A673 (cell line): ENCODE results near the gene TAOK3. TPM values are rescaled to one million over a fixed set of nuclear protein-coding genes. Genes with fewer than 3 reads are reported as not detected.

ENCODE experiments used
- BruUV-seq: library from RNA; stranded (reverse); fragments of 400-500 nt; replicated peaks from 2 replicates; lab custom pipeline; 2021; lab: Mats Ljungman, UMichigan
- CTCF ChIA-PET: fragments of 300-600 bp; sonication (Branson Sonifier 250); formaldehyde crosslinking; loops from one replicate; lab custom pipeline; 2022; ENCODE audit warnings: antibody characterized with exemption; lab: Charles Lee
- POLR2A ChIA-PET: fragments of 300-600 bp; sonication (Branson Sonifier 250); formaldehyde crosslinking; loops from one replicate; lab custom pipeline; 2022; ENCODE audit warnings: antibody characterized with exemption; ENCODE audit not compliant: low non-redundant PET; lab: Charles Lee
- DNase-seq: peaks from one replicate; pipeline ENCODE4 v3.0.0-alpha.2; 2015; ENCODE audit warnings: low spot score
- H3K27ac ChIP-seq: fragments of 200-600 bp; sonication (generic); 2 replicates; pipeline ENCODE4 v1.5.1; 2016; ENCODE audit warnings: mixed run types, low read depth, mild to moderate bottlenecking, mixed read lengths, antibody characterized with exemption, low read length; ENCODE audit not compliant: poor library complexity, severe bottlenecking
- H3K27me3 ChIP-seq: fragments of 200-600 bp; sonication (generic); replicated peaks from 2 replicates; pipeline ENCODE4 v1.6.1; 2017; ENCODE audit warnings: mixed run types, low read depth, mild to moderate bottlenecking, mixed read lengths, antibody characterized with exemption, low read length; ENCODE audit not compliant: insufficient read depth, poor library complexity
- H3K36me3 ChIP-seq: fragments of 200-600 bp; sonication (generic); 2 replicates; pipeline ENCODE4 v1.6.1; 2016; ENCODE audit warnings: mixed run types, mild to moderate bottlenecking, mixed read lengths, antibody characterized with exemption, low read length; ENCODE audit not compliant: insufficient read depth, poor library complexity, severe bottlenecking
- H3K4me1 ChIP-seq: fragments of 200-600 bp; sonication (generic); 2 replicates; pipeline ENCODE4 v1.6.1; 2017; ENCODE audit warnings: mixed run types, mild to moderate bottlenecking, mixed read lengths, antibody characterized with exemption, low read length; ENCODE audit not compliant: insufficient read depth, poor library complexity, severe bottlenecking
- H3K4me3 ChIP-seq: fragments of 200-600 bp; sonication (generic); 2 replicates; pipeline ENCODE4 v1.5.1; 2016; ENCODE audit warnings: low read depth, mixed run types, mild to moderate bottlenecking, mixed read lengths, low read length; ENCODE audit not compliant: poor library complexity, severe bottlenecking
- H3K9me3 ChIP-seq: fragments of 200-600 bp; sonication (generic); 2 replicates; pipeline ENCODE4 v1.6.1; 2016; ENCODE audit warnings: mixed run types, low read depth, mild to moderate bottlenecking, mixed read lengths, antibody characterized with exemption, low read length; ENCODE audit not compliant: poor library complexity, severe bottlenecking
- EZH2 ChIP-seq: fragments of 200-600 bp; sonication (generic); IDR thresholded peaks from 2 replicates; pipeline ENCODE4 v1.6.1; 2017; ENCODE audit warnings: borderline replicate concordance, low read depth, mild to moderate bottlenecking, mixed read lengths, antibody characterized with exemption, low read length; ENCODE audit not compliant: poor library complexity, severe bottlenecking
- intact Hi-C: fragments of 100-400 bp; cut with micrococcal nuclease; formaldehyde crosslinking; loops from one replicate; pipeline ENCODE4 v1.10.0; 2022; ENCODE audit not compliant: unreplicated experiment
- total RNA-seq: library from RNA; stranded (reverse); gene quantifications from 2 replicates; pipeline ENCODE4 v1.2.3, GENCODE V29; 2021
- TF ChIP-seq, protein P1 (sequence below): fragments of 300-800, 200-600 bp; sonication (generic); conservative IDR thresholded peaks from 2 replicates; pipeline ENCODE4 v1.5.1; 2017; ENCODE audit warnings: low read depth, mild to moderate bottlenecking, antibody characterized with exemption, low read length, moderate library complexity, mixed read lengths

The TAOK3 gene
- total RNA-seq, 1 experiment from 2014 or later: 48.9 TPM

DNA sequence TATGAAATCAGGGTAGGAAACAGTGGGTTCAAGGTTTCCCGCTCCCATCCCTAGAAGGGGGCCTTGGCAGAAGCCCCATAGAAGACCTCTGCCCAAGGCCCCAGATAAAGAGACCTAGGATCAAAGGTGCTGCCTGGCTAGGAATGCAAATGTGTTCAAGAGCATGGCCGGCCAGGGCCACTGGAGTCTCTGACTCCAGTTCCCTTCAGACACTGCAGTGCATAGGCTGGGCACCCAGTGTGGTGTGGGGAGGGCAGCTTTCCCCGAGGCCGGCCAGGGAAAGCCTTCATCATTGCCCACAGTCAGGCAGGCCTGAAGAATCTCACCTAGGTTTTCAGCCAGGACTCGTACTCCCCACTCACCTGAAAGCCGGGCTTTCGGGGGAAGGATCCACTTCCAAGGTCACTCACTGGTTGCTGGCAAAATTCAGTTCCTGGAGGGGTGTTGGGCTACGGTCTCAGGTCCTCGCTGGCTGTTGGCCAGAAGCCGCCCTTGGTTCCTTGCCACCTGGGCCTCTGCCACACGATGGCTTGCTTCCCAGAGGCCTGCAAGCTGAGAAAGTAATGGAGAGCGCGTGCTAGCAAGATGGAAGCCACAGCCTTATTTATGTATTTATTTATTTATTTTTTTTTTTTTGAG, 246.5 kb downstream of the TAOK3 start:
- ChIA-PET POLR2A (no interaction called here), CTCF (no interaction called here)
- Histone ChIP-seq H3K4me1 (no peaks in the 10 kb centered on the region), H3K36me3 (no peaks in the 10 kb centered on the region), H3K27ac (no peak overlapping the region), H3K9me3 (no peaks in the 10 kb centered on the region), H3K4me3 (no peak overlapping the region), H3K27me3 (no peaks in the 10 kb centered on the region)
- intact Hi-C loops: no loop called here
- TF ChIP-seq, protein P1, sequence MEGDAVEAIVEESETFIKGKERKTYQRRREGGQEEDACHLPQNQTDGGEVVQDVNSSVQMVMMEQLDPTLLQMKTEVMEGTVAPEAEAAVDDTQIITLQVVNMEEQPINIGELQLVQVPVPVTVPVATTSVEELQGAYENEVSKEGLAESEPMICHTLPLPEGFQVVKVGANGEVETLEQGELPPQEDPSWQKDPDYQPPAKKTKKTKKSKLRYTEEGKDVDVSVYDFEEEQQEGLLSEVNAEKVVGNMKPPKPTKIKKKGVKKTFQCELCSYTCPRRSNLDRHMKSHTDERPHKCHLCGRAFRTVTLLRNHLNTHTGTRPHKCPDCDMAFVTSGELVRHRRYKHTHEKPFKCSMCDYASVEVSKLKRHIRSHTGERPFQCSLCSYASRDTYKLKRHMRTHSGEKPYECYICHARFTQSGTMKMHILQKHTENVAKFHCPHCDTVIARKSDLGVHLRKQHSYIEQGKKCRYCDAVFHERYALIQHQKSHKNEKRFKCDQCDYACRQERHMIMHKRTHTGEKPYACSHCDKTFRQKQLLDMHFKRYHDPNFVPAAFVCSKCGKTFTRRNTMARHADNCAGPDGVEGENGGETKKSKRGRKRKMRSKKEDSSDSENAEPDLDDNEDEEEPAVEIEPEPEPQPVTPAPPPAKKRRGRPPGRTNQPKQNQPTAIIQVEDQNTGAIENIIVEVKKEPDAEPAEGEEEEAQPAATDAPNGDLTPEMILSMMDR: no peak
- TF ChIP-seq EZH2: no peak
- no peak for DNase-seq
- BruUV-seq: no TSS peak

DNA sequence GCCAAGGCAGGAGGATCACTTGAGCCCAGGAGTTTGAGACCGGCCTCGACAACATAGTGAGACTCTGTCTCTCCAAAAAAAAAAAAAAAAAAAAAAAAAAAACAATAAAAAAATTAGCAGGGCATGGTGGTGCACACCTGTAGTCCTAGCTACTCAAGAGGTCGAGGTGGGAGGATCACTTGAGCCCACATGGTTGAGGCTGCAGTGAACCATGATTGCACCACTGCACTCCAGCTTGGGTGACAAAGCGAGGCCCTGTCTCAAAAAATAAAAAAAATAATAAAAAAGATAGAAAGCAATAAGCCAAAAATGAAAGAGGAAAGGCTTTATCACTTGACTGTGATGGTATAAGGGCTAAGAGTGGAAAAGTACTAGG, 247.0 kb downstream of the TAOK3 start:
- POLR2A ChIA-PET: no interaction called here
- BruUV-seq: no TSS peak
- CTCF ChIA-PET: no interaction called here
- Histone ChIP-seq H3K36me3 (no peaks in the 10 kb centered on the region), H3K4me3 (no peak overlapping the region), H3K27me3 (no peaks in the 10 kb centered on the region), H3K9me3 (no peaks in the 10 kb centered on the region), H3K4me1 (no peaks in the 10 kb centered on the region), H3K27ac (no peak overlapping the region)
- no peak for TF ChIP-seq EZH2
- no peak for DNase-seq
- intact Hi-C loops: no loop called here

DNA sequence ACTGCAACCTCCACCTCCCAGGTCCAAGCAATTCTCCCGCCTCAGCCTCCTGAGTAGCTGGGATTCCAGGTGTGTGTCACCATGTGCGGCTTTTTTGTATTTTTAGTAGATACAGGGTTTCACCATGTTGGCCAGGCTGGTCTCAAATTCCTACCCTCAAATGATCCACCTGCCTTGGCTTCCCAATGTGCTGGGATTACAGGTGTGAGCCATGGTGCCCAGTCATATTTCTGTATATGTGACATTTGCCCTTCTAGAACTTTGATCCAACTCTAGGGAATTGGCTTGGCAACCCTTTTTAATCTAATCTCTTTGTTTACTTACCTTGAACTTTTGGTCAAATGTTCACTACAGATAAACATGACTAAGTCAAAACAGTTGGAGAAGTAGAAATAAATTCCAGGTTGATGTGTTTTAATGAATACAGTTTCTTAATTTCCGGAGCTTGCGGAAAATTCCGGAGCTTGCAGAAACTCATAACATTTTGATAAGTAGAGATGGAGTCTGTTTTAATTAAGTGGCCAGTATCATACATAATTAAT, 248.3 kb downstream of the TAOK3 start:
- no peaks in the 10 kb centered on the region for H3K9me3 ChIP-seq
- ChIA-PET CTCF (no interaction called here), POLR2A (no interaction called here)
- no TSS peak for BruUV-seq
- H3K27me3 ChIP-seq: no peaks in the 10 kb centered on the region
- no peak for TF ChIP-seq EZH2
- no peak overlapping the region for H3K4me3 ChIP-seq
- intact Hi-C loops: no loop called here
- DNase-seq: no peak
- no peaks in the 10 kb centered on the region for H3K4me1 ChIP-seq
- H3K27ac ChIP-seq: no peak overlapping the region
- no peaks in the 10 kb centered on the region for H3K36me3 ChIP-seq

DNA sequence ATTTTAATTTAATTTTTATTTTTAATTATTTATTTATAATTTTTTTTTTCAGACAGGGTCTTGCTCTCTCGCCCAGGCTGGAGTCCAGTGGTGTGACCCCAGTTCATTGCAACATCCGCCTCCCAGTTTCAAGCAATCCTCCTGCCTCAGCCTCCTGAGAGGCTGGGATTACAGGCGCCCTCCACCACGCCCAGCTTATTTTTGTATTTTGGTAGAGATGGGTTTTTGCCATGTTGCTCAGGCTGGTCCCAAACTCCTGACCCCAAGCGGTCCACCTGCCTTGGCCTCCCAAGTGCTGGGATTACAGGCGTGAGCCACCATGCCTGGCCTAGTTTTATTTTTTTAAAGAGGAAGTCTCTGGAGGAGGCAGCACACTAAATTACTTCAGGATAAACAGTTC, 250.4 kb downstream of the TAOK3 start:
- no TSS peak for BruUV-seq
- Histone ChIP-seq H3K27me3 (no peaks in the 10 kb centered on the region), H3K4me1 (no peaks in the 10 kb centered on the region), H3K4me3 (no peak overlapping the region), H3K36me3 (no peaks in the 10 kb centered on the region), H3K27ac (no peak overlapping the region), H3K9me3 (no peaks in the 10 kb centered on the region)
- ChIA-PET CTCF (no interaction called here), POLR2A (no interaction called here)
- intact Hi-C loops: no loop called here
- no peak for TF ChIP-seq EZH2
- TF ChIP-seq, protein P1: no peak
- DNase-seq: no peak
